ENCODE data around the gene TBL1Y. TPM values are rescaled to one million over a fixed set of nuclear protein-coding genes. Genes with fewer than 3 reads are reported as not detected.

The TBL1Y gene
- polyA plus RNA-seq, 1 donor from 2014 or later, result not detected

DNA sequence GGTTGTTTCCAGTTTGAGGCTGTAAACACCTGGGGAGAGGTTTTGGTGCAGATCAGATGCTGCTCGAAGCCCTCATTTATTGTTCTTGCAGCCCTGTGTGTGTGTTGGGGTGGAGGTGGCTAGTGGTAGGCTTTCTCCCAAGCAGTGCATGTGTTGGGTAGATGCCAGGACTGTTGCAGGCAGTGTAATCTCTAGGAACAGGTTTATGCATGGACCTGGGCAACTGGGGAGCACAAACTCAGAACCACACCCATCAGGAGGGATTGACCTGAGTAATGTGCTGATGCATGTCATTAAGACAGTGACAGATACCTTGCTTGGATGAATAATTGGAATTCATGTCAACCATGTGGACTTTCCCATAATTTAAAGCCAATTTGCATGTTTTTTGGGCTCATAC lies 77.3 kb downstream of the TBL1Y start:
- TF ChIP-seq TAF1 (IDR thresholded peaks at IDR 0.05; ENCODE audit: low read depth) (no peak), RAD21 (conservative IDR thresholded peaks at IDR 0.05) (no peak), MXI1 (conservative IDR thresholded peaks at IDR 0.05; ENCODE audit: poor library complexity, severe bottlenecking) (no peak), EZH2 (IDR thresholded peaks at IDR 0.05; ENCODE audit: borderline replicate concordance, insufficient read depth, low read length, poor library complexity, severe bottlenecking) (no peak), POLR2AphosphoS5 (IDR thresholded peaks at IDR 0.05) (no peak), EP300 (conservative IDR thresholded peaks at IDR 0.05; ENCODE audit: poor library complexity, severe bottlenecking) (no peak), SMC3 (conservative IDR thresholded peaks at IDR 0.05; ENCODE audit: poor library complexity) (no peak)
- TF ChIP-seq, protein P1, sequence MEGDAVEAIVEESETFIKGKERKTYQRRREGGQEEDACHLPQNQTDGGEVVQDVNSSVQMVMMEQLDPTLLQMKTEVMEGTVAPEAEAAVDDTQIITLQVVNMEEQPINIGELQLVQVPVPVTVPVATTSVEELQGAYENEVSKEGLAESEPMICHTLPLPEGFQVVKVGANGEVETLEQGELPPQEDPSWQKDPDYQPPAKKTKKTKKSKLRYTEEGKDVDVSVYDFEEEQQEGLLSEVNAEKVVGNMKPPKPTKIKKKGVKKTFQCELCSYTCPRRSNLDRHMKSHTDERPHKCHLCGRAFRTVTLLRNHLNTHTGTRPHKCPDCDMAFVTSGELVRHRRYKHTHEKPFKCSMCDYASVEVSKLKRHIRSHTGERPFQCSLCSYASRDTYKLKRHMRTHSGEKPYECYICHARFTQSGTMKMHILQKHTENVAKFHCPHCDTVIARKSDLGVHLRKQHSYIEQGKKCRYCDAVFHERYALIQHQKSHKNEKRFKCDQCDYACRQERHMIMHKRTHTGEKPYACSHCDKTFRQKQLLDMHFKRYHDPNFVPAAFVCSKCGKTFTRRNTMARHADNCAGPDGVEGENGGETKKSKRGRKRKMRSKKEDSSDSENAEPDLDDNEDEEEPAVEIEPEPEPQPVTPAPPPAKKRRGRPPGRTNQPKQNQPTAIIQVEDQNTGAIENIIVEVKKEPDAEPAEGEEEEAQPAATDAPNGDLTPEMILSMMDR (IDR thresholded peaks at IDR 0.05; ENCODE audit: poor library complexity, severe bottlenecking), result no peak
- TF ChIP-seq, protein P2, sequence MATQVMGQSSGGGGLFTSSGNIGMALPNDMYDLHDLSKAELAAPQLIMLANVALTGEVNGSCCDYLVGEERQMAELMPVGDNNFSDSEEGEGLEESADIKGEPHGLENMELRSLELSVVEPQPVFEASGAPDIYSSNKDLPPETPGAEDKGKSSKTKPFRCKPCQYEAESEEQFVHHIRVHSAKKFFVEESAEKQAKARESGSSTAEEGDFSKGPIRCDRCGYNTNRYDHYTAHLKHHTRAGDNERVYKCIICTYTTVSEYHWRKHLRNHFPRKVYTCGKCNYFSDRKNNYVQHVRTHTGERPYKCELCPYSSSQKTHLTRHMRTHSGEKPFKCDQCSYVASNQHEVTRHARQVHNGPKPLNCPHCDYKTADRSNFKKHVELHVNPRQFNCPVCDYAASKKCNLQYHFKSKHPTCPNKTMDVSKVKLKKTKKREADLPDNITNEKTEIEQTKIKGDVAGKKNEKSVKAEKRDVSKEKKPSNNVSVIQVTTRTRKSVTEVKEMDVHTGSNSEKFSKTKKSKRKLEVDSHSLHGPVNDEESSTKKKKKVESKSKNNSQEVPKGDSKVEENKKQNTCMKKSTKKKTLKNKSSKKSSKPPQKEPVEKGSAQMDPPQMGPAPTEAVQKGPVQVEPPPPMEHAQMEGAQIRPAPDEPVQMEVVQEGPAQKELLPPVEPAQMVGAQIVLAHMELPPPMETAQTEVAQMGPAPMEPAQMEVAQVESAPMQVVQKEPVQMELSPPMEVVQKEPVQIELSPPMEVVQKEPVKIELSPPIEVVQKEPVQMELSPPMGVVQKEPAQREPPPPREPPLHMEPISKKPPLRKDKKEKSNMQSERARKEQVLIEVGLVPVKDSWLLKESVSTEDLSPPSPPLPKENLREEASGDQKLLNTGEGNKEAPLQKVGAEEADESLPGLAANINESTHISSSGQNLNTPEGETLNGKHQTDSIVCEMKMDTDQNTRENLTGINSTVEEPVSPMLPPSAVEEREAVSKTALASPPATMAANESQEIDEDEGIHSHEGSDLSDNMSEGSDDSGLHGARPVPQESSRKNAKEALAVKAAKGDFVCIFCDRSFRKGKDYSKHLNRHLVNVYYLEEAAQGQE (IDR thresholded peaks at IDR 0.05; ENCODE audit: borderline replicate concordance), result no peak
- H3K79me2 ChIP-seq (replicated peaks; ENCODE audit: insufficient read depth, low read length), result no peaks in the 10 kb centered on the region

DNA sequence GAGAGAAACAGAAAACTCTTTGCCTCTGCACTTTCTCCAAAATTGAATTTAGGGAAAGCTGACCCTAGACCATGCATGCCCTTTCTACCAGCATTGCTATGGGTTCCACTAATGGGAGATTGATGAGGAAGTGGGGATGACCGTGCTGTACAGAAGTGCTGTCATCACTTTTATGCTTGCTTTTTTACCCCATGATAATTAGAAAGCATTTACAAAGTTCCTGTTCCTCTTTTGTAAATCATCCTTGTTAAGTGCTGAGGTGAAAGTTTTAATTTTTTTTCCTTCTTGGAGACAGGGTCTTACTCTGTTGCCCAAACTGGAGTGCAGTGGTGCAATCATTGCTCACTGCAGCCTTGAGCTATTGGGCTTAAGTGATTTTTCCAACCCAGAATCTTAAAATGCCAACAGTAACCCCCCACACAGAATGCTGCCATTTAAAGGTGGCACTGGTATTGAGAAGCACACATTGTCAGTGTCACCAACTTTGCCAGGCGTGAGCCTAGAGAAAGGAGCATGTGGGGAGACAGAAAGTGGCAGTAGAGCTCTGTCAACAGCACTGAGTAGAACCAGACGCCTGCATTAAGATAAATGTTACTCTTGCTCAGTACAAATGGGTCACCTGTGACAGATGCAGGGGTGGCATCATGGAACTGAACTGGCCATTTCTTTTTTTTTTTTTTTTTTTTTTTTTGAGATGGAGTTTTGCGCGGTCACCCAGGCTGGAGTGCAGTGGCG lies 79.6 kb downstream of the TBL1Y start:
- no peak overlapping the region for H3K4me2 ChIP-seq (ENCODE audit: low read length)

More for the DNA sequence above, 77.3 kb downstream of the TBL1Y start:
- Histone ChIP-seq H2AFZ (ENCODE audit: low read depth, low read length) (no peak overlapping the region), H3K27ac (ENCODE audit: low read length) (no peak overlapping the region), H3K36me3 (ENCODE audit: insufficient read depth, low read length) (no peaks in the 10 kb centered on the region), H3F3A (ENCODE audit: insufficient read depth, low read length, poor library complexity, severe bottlenecking) (no peaks in the 10 kb centered on the region), H3K9me3 (ENCODE audit: low read length) (no peaks in the 10 kb centered on the region), H3K27me3 (ENCODE audit: insufficient read depth, low read depth, low read length) (no peaks in the 10 kb centered on the region), H4K20me1 (ENCODE audit: insufficient read depth) (no peaks in the 10 kb centered on the region), H3K4me2 (ENCODE audit: low read length) (no peak overlapping the region), H3K9ac (ENCODE audit: low read length) (no peak overlapping the region), H3K9me2 (ENCODE audit: insufficient read depth, low read length) (no peaks in the 10 kb centered on the region), H3K4me3 (ENCODE audit: low read length) (no peak overlapping the region)

More for the DNA sequence above, 79.6 kb downstream of the TBL1Y start:
- no peaks in the 10 kb centered on the region for H3K27me3 ChIP-seq (ENCODE audit: insufficient read depth, low read depth, low read length)
- H3F3A ChIP-seq (ENCODE audit: insufficient read depth, low read length, poor library complexity, severe bottlenecking), result no peaks in the 10 kb centered on the region
- no peak overlapping the region for H2AFZ ChIP-seq (ENCODE audit: low read depth, low read length)
- no peaks in the 10 kb centered on the region for H3K9me3 ChIP-seq (ENCODE audit: low read length)
- no peaks in the 10 kb centered on the region for H3K79me2 ChIP-seq (replicated peaks; ENCODE audit: insufficient read depth, low read length)
- TF ChIP-seq POLR2AphosphoS5 (IDR thresholded peaks at IDR 0.05) (no peak), MXI1 (conservative IDR thresholded peaks at IDR 0.05; ENCODE audit: poor library complexity, severe bottlenecking) (no peak), EZH2 (IDR thresholded peaks at IDR 0.05; ENCODE audit: borderline replicate concordance, insufficient read depth, low read length, poor library complexity, severe bottlenecking) (no peak), RAD21 (conservative IDR thresholded peaks at IDR 0.05) (no peak), TAF1 (IDR thresholded peaks at IDR 0.05; ENCODE audit: low read depth) (no peak), SMC3 (conservative IDR thresholded peaks at IDR 0.05; ENCODE audit: poor library complexity) (no peak), EP300 (conservative IDR thresholded peaks at IDR 0.05; ENCODE audit: poor library complexity, severe bottlenecking) (no peak)
- TF ChIP-seq, protein P2 (IDR thresholded peaks at IDR 0.05; ENCODE audit: borderline replicate concordance), result no peak
- TF ChIP-seq, protein P1 (IDR thresholded peaks at IDR 0.05; ENCODE audit: poor library complexity, severe bottlenecking), result no peak
- H3K4me3 ChIP-seq (ENCODE audit: low read length), result no peak overlapping the region
- H3K27ac ChIP-seq (ENCODE audit: low read length), result no peak overlapping the region
- H4K20me1 ChIP-seq (ENCODE audit: insufficient read depth), result no peaks in the 10 kb centered on the region
- H3K36me3 ChIP-seq (ENCODE audit: insufficient read depth, low read length), result no peaks in the 10 kb centered on the region
- no peaks in the 10 kb centered on the region for H3K9me2 ChIP-seq (ENCODE audit: insufficient read depth, low read length)
- H3K9ac ChIP-seq (ENCODE audit: low read length), result no peak overlapping the region

All from neural cell (in vitro differentiated cells).